Neutrophil (primary cell): ENCODE measurements around the gene CDK13.

Experiments
- H3K27ac ChIP-seq: fragments of 200-600 bp; sonication (generic); 2 replicates; pipeline ENCODE4 v1.5.1; 2016; ENCODE audit warnings: mild to moderate bottlenecking, moderate library complexity
- H3K27me3 ChIP-seq: fragments of 200-600 bp; sonication (generic); 2 replicates; pipeline ENCODE4 v1.6.0; 2016; ENCODE audit warnings: mild to moderate bottlenecking
- H3K36me3 ChIP-seq: fragments of 200-600 bp; sonication (generic); 2 replicates; pipeline ENCODE4 v1.5.1; 2017
- H3K4me1 ChIP-seq, 2 experiments: fragments of 200-600 bp in 1 of 2; sonication (generic) in 1 of 2; 1 replicate in 1 of 2; 2 replicates in 1 of 2; pipeline versions ENCODE4 v1.5.1 to v1.6.1; 2013 to 2016; ENCODE audit warnings: low read depth in 1 of 2, low read length in 1 of 2, mild to moderate bottlenecking in 1 of 2, moderate library complexity in 1 of 2; ENCODE audit not compliant: control insufficient read depth in 1 of 2, insufficient read depth in 1 of 2
- H3K4me3 ChIP-seq, 2 experiments: fragments of 200-600 bp in 1 of 2; sonication (generic) in 1 of 2; 1 replicate in 1 of 2; 2 replicates in 1 of 2; pipeline ENCODE4 v1.5.1; 2013 to 2016; ENCODE audit warnings: low read depth in 1 of 2, low read length in 1 of 2, mild to moderate bottlenecking in 1 of 2, moderate library complexity in 1 of 2
- H3K9me3 ChIP-seq: fragments of 200-600 bp; sonication (generic); 2 replicates; pipeline ENCODE4 v1.5.1; 2016
- CTCF ChIP-seq: fragments of 200-600 bp; sonication (generic); IDR thresholded peaks from 2 replicates; pipeline ENCODE4 v1.5.1; 2016; ENCODE audit warnings: antibody characterized with exemption

Gene CDK13

GRCh38 chr7:39978230-39978934 lies 28.3 kb downstream of the CDK13 start:
- TF ChIP-seq CTCF = no peak
- Histone ChIP-seq H3K4me1 (peaks cover 4 to 8% of the 10 kb centered on the region in 2 experiments), H3K27ac (peak overlapping the region; percentile 26), H3K36me3 (no peaks in the 10 kb centered on the region), H3K9me3 (no peaks in the 10 kb centered on the region), H3K27me3 (no peaks in the 10 kb centered on the region), H3K4me3 (no peak overlapping the region)

- Histone ChIP-seq H3K27me3 (no peaks in the 10 kb centered on the region), H3K4me1 (peaks cover 4 to 16% of the 10 kb centered on the region in 2 experiments), H3K27ac (no peak overlapping the region), H3K4me3 (no peak overlapping the region), H3K36me3 (no peaks in the 10 kb centered on the region), H3K9me3 (no peaks in the 10 kb centered on the region)
- no peak for TF ChIP-seq CTCF
These were observed 29.5 kb downstream of the CDK13 start for GRCh38 chr7:39979406-39980073.

GRCh38 chr7:39985398-39985918 lies 35.4 kb downstream of the CDK13 start:
- Histone ChIP-seq H3K27me3 (no peaks in the 10 kb centered on the region), H3K36me3 (peaks cover 11% of the 10 kb centered on the region), H3K4me3 (no peak overlapping the region), H3K27ac (peak overlapping the region; percentile 39), H3K9me3 (no peaks in the 10 kb centered on the region), H3K4me1 (peaks cover 0 to 17% of the 10 kb centered on the region in 2 experiments)
- TF ChIP-seq CTCF = no peak

- Histone ChIP-seq H3K36me3 (peaks cover 14% of the 10 kb centered on the region), H3K4me3 (no peak overlapping the region), H3K9me3 (no peaks in the 10 kb centered on the region), H3K27me3 (no peaks in the 10 kb centered on the region), H3K27ac (no peak overlapping the region), H3K4me1 (peaks cover 0 to 17% of the 10 kb centered on the region in 2 experiments)
- TF ChIP-seq CTCF = no peak
These were observed 37.7 kb downstream of the CDK13 start for GRCh38 chr7:39987641-39988347.

GRCh38 chr7:40000734-40001315 lies 50.8 kb downstream of the CDK13 start:
- TF ChIP-seq CTCF = no peak
- Histone ChIP-seq H3K27me3 (no peaks in the 10 kb centered on the region), H3K4me1 (no peaks in the 10 kb centered on the region), H3K9me3 (no peaks in the 10 kb centered on the region), H3K27ac (no peak overlapping the region), H3K36me3 (peaks cover 42% of the 10 kb centered on the region), H3K4me3 (no peak overlapping the region)
